ENCODE results near the gene RPRML.
"Not testable (repeated sequence)": the region's sequence is repeated elsewhere in the genome, so short reads cannot be mapped to it uniquely, and the experiment has no call there.

The RPRML gene

GRCh38 chr17:46975287-46975686 lies 3.8 kb downstream of the RPRML start:
- DNase-seq, result no peak

- DNase-seq, result no peak
These were observed 5.0 kb downstream of the RPRML start for GRCh38 chr17:46974086-46974485.

DNA sequence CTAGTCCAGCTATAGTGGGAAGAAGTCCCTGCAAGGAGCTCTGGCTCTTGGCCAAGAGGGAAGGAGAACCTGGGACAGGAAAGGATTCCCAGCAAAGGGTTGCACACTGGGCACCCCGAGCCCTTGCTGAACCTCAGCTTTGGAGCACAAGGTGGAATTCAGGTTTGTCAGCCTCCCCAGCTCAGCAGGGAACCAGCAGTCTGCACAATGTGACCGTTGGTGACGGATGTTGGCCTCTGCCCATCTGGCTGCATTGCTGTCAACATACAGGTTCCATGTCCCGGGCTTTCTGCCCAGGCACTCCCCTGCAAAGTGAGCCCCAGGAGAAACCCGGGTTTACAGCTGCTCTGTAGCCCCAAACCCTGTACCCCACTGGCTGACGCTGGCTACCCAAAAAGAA lies 6.7 kb downstream of the RPRML start:
- DNase-seq, result no peak

GRCh38 chr17:46971647-46972300 lies 7.3 kb downstream of the RPRML start:
- DNase-seq, result no peak

GRCh38 chr17:46968896-46969295 lies 10.2 kb downstream of the RPRML start:
- DNase-seq, result no peak

GRCh38 chr17:46968224-46968834 lies 10.7 kb downstream of the RPRML start:
- DNase-seq, result no peak

- no peak for DNase-seq
These were observed 14.5 kb downstream of the RPRML start for GRCh38 chr17:46964315-46965265.

DNA sequence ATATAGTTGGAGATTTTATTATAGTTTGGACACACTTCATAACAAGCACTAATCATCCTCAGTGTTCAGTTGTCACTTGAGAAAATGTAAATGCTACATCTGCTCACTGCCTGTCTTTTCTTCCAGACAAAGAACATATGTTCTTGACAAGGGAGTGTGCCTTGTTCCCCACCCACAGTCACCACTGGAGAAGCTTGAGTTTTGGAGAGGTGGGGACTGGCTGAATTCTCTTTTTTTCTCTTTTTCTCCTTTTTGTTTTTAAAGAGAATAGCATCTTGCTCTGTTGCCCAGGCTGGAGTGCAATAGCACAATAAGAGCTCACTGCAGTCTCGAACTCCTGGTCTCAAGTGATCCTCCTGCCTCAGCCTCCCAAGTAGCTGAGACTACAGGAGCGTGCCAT lies 15.5 kb downstream of the RPRML start:
- DNase-seq, result no peak

DNA sequence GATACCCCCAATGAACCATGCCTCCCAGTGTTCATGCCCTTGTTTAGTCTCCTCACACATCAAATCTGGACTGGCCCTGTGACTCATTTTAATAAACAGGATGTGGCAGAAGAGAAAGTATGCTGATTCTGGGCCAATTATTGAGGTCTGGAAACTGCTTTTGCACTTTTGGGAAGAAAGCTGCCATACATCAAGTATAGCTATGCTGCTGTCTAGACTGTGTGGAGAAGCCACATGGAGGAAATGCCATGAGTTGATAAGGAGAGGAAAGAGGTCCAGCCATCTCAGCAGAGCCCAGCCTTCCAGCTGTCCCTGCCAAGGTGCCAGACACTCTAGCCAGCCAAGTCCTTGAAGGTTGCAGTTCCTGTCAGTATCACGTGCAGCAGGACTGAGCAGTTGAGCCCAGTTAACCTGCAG lies 16.7 kb downstream of the RPRML start:
- no peak for DNase-seq

DNA sequence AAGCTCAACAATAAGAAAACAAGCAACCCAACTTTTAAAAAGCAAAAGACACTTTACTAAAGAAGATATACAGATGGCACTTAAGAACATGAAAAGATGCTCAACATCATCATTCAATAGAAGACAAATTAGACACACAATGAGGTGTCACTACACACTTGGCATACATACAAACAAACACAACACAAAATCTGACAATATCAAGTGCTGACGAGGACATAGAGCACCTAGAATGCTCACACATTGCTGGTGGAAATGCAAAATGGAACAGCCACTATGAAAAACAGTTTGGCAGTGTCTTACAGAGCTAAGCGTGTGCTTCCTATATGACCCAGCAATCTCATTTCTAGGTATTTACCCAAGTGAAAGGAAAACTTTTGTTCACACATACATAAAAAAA lies 18.9 kb downstream of the RPRML start:
- no peak for DNase-seq

DNA sequence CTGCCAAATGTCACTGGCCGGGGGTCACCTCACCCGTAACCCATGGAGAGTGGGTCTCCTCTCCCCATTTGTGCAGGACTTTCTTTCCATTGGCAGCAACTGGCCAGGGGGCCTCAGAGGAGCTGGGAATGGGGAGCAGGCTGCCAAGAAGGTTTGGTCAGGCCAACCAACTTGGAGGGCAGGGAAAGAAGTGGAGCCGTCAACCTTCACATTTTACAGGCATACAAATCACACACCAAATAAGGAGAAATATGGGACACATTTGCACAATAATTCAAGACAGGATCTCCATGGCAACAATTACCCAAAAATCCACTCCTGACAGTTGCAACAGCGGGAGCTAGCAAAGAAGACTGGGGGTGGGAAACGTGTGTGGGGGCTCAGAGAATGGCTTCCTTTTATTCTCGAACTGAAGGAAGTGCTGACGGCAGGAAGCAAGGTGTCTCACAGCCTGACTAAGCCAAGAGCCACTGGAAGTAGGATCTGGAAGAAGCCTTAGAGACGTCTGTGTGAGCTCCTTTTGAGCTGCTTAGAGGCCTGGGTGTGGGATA lies 20.9 kb downstream of the RPRML start:
- peak; percentile 20 to 33 for DNase-seq

- DNase-seq, result not testable (repeated sequence)
These were observed 25.9 kb downstream of the RPRML start for GRCh38 chr17:46953191-46953590.

DNA sequence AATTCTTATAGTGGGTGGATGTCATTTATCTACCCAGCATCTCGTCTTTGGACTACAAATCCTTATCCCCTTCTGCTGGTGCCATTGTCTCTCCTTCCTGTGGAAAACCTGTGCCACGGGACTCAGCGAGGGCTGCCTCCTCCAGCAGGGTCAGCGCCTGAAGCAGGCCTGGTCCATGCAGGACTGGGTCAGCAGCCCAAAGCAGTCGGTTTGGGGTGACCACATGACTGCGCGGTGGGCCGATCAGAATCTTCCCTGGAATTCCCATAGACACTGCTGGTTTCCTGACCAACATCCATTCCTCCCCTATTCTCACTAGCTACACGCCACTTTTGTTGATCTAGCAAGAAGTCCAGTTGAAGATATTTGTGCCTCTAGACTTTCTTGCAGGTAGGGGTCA lies 26.9 kb downstream of the RPRML start:
- no peak for DNase-seq

- DNase-seq, result no peak
These were observed 27.3 kb downstream of the RPRML start for GRCh38 chr17:46951706-46952105.

DNA sequence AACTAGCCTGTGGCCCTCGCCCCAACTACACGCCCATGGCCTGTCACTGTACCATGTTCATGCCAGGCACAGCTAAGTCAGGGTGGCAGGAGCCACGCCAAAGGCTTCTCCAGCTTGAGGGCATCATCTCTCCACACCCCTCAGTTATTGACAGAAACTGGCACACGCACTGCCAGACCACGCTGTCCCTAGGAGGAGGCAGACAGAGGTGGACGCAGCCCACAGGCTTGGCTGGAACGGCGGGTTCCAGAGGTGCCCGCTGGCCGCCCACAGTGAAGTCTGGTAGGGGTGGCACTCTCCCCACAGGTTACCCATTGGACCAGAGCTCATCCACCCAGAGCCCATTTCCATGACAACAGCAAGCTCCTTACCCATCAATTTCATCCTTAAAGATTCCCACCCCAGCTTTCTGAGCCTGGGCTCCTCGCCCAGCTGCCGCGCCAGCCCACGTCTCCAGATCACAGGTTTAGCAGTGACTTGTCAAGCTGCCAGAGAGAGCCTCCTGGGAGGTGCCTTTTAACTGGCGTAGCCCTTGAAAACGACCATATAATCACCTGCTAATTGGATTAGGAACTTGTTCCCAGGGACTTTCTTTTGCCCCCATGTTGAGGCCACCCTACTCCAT lies 27.9 kb downstream of the RPRML start:
- DNase-seq, result no peak

GRCh38 chr17:46950342-46950996 lies 28.6 kb downstream of the RPRML start:
- no peak for DNase-seq

DNA sequence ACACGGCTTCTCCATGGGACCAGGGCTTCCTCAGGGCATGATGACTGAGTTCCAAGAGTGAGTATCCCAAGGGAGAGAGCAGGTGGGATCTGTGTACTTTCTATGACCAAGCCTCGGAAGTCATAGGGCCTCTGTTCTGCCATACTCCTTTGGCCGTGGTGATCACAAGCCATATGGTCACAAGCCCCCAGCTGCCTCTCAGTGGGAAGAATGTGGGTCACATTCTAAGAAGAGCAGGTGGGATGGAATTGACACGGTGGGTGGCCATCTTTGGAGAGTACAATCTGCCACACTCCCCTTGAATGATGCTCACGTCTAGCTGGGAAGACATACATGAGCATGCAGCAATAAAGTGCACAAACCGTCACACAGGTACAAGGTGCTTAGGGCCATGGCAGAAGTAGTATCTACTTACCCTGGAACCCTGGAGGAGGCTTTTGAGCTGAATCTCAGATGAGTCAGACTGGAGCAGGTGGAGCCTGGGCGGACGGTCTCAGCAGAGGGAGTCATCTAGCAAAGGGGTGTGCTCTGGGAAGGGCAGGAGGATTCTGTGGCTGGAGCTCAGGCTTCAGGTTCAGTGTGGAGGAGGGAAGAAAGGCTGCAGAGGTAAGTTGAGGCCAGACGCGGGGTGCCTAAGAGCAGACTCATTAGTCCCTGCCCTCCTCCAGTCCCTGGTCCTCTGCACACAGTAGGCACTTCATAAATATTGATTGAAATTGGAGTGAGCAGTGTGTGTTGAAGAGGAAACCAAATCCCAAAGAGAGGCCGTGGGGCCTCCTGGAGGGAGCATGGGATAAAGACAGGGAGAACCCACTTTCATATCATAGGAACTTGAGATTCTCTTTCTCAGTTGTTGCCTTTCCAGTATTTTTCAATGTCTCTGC lies 29.5 kb downstream of the RPRML start:
- no peak for DNase-seq

DNA sequence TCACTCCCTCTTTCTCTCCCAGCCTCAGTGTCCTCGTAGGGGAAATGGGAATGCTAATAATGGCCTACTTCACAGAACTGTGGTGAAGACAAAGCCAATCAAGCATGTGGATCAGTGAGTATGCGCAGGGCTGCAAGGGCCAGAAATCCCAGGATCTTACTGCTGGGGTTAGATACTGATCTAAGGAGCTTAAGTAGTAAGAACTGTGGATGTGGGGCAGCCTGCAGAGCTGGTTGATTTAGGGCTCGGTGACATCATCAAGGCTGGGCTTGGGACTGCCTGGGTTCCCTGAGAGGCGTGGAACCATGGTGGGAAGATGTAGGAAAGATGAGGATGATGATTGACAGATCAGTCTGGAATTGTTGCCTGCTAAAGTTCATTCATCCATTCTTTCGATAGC lies 30.5 kb downstream of the RPRML start:
- DNase-seq, result no peak

- no peak for DNase-seq
These were observed 31.8 kb downstream of the RPRML start for GRCh38 chr17:46947216-46947615.

- DNase-seq, result no peak
These were observed 34.1 kb downstream of the RPRML start for GRCh38 chr17:46944931-46945330.
